ENCODE results near the gene SCAF11. TPM values are rescaled to one million over a fixed set of nuclear protein-coding genes. Genes with fewer than 3 reads are reported as not detected.

SCAF11 gene
- total and polyA plus RNA-seq, 8 donors = 17.4 to 246 (median 97.6) TPM

- H3K4me1 ChIP-seq = peaks cover 48 to 75% (median 59%) of the 10 kb centered on the region in 4 donors
- no peaks in the 10 kb centered on the region for H3K9me3 ChIP-seq
- H3K36me3 ChIP-seq = peaks cover 0 to 4% (median 0%) of the 10 kb centered on the region in 4 donors
- TF ChIP-seq CTCF (IDR thresholded peaks at IDR 0.05) (no peak), POLR2AphosphoS5 (IDR thresholded peaks at IDR 0.05) (no peak), POLR2A (IDR thresholded peaks at IDR 0.05) (no peak), EP300 (IDR thresholded peaks at IDR 0.05) (no peak)
- no peaks in the 10 kb centered on the region for H3K27me3 ChIP-seq
- H3K4me3 ChIP-seq = no peak overlapping the region
- peak overlapping the region in 1 of 5 donors; percentile 3 for H3K27ac ChIP-seq
- DNase-seq = no peak
- intact Hi-C loops (cut with DNase I; ENCODE audit: low total_unique reads) = no loop called here
- 62 to 68% (median 64%) methylated on average over 3 of the region's 3 CpGs for WGBS, 5 donors
These were observed 3.0 kb downstream of the SCAF11 start for GRCh38 chr12:45987340-45987727.

GRCh38 chr12:45986641-45987339 lies 3.6 kb downstream of the SCAF11 start:
- TF ChIP-seq POLR2A (IDR thresholded peaks at IDR 0.05) (no peak), EP300 (IDR thresholded peaks at IDR 0.05) (no peak), CTCF (IDR thresholded peaks at IDR 0.05) (no peak), POLR2AphosphoS5 (IDR thresholded peaks at IDR 0.05) (no peak)
- 81 to 92% (median 84%) methylated on average over 5 of the region's 5 CpGs for WGBS, 5 donors
- H3K4me3 ChIP-seq = no peak overlapping the region
- H3K9me3 ChIP-seq = no peaks in the 10 kb centered on the region
- intact Hi-C loops (cut with DNase I; ENCODE audit: low total_unique reads) = no loop called here
- peaks cover 51 to 77% (median 63%) of the 10 kb centered on the region in 4 donors for H3K4me1 ChIP-seq
- no peaks in the 10 kb centered on the region for H3K27me3 ChIP-seq
- DNase-seq = peak in 1 of 2 donors; percentile 14
- peak overlapping the region in 2 of 5 donors; percentile 3 to 24 for H3K27ac ChIP-seq
- H3K36me3 ChIP-seq = peaks cover 0 to 4% (median 0%) of the 10 kb centered on the region in 4 donors

- no peaks in the 10 kb centered on the region for H3K36me3 ChIP-seq
- H3K9me3 ChIP-seq = no peaks in the 10 kb centered on the region
- H3K4me3 ChIP-seq = no peak overlapping the region
- no peaks in the 10 kb centered on the region for H3K27me3 ChIP-seq
- peaks cover 34 to 98% (median 70%) of the 10 kb centered on the region in 4 donors for H3K4me1 ChIP-seq
- DNase-seq = no peak
- TF ChIP-seq EP300 (IDR thresholded peaks at IDR 0.05) (no peak), POLR2A (IDR thresholded peaks at IDR 0.05) (no peak), POLR2AphosphoS5 (IDR thresholded peaks at IDR 0.05) (no peak), CTCF (IDR thresholded peaks at IDR 0.05) (no peak)
- WGBS, 5 donors = 48 to 60% (median 57%) methylated on average over 7 of the region's 7 CpGs
- no peak overlapping the region for H3K27ac ChIP-seq
- intact Hi-C loops (cut with DNase I; ENCODE audit: low total_unique reads) = no loop called here
These were observed 9.1 kb downstream of the SCAF11 start for GRCh38 chr12:45981075-45981837.

- no peaks in the 10 kb centered on the region for H3K27me3 ChIP-seq
- H3K4me1 ChIP-seq = peaks cover 28 to 97% (median 66%) of the 10 kb centered on the region in 4 donors
- intact Hi-C loops (cut with DNase I; ENCODE audit: low total_unique reads) = no loop called here
- 44 to 68% (median 50%) methylated on average over 1 of the region's 1 CpG for WGBS, 5 donors
- DNase-seq = no peak
- H3K36me3 ChIP-seq = no peaks in the 10 kb centered on the region
- TF ChIP-seq POLR2AphosphoS5 (IDR thresholded peaks at IDR 0.05) (no peak), EP300 (IDR thresholded peaks at IDR 0.05) (no peak), POLR2A (IDR thresholded peaks at IDR 0.05) (no peak), CTCF (IDR thresholded peaks at IDR 0.05) (no peak)
- no peak overlapping the region for H3K27ac ChIP-seq
- no peak overlapping the region for H3K4me3 ChIP-seq
- no peaks in the 10 kb centered on the region for H3K9me3 ChIP-seq
These were observed 9.8 kb downstream of the SCAF11 start for GRCh38 chr12:45980540-45980939.
